ENCODE measurements around the gene NKG7.
A peak's percentile ranks its signal among the peaks of the same experiment; 100 is the strongest.
"Not testable (repeated sequence)": the region's sequence is repeated elsewhere in the genome, so short reads cannot be mapped to it uniquely, and the experiment has no call there.

Gene NKG7, protein sequence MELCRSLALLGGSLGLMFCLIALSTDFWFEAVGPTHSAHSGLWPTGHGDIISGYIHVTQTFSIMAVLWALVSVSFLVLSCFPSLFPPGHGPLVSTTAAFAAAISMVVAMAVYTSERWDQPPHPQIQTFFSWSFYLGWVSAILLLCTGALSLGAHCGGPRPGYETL

DNA sequence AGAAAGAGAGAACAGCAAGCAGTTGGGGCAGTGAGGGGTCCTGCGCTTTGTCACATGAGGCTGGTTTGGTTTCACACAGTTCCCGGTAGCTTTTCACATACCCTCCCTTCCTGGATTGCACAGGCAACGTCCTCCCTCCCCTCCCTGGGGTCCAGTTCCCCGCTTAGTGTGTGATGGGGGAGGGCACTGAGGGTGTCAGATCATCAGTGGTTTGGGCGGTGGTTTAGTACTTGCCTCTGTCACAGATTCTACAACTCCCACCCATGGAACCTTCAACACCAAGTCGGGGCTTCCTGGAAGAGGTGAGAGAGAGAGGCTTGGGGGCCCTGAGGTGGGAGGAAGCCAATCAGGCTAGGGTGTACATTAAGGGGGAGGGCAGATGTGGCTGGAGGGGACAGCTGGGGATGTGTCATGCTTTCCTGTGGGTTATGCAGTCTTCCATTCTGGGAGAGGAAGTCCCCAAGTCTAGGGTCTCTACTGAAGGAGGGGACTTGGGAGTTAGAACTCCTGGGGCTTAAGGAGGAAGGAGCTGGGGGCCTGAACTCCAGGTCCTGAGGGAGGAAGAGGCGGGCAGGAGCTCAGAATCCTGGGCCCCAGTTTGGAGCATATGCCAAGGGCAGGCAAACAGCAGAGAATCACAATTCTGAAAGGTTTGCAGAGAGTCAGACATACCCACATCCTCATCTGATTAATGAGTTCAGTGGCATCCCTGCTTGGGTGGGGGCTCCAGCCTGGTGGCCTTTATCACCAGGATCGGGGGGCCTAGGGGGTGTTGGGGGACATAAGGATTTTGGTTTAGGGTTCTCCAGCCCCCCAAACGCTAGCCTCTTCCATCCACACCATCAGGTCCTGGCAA, at the start of gene NKG7:
NKG7 (minus strand) TSS at position 6 of the 856 bp plus-strand sequence. CDS start 119 bp downstream, outside the sequence.
- ATAC-seq: peak; percentile 86 to 88

DNA sequence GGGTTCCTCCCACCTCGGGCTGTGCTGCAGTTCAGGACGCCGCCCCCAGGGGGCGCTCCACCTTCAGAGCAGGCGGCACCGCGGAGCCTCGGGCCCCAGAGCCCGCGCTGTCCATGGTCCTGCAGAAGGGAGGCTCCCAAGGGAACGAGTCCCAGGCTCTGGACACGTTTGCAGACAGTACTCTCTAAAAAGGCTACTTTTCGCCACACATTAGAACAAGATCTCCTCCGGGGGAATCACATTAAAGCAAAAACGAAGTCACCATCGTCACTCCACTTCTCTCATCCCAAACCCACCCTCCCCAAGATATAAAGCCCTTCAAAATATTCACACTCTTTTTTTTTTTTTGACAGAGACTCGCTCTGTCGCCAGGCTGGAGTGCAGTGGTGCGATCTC, 49.6 kb upstream of the NKG7 start:
- peak; percentile 70 to 75 for ATAC-seq

DNA sequence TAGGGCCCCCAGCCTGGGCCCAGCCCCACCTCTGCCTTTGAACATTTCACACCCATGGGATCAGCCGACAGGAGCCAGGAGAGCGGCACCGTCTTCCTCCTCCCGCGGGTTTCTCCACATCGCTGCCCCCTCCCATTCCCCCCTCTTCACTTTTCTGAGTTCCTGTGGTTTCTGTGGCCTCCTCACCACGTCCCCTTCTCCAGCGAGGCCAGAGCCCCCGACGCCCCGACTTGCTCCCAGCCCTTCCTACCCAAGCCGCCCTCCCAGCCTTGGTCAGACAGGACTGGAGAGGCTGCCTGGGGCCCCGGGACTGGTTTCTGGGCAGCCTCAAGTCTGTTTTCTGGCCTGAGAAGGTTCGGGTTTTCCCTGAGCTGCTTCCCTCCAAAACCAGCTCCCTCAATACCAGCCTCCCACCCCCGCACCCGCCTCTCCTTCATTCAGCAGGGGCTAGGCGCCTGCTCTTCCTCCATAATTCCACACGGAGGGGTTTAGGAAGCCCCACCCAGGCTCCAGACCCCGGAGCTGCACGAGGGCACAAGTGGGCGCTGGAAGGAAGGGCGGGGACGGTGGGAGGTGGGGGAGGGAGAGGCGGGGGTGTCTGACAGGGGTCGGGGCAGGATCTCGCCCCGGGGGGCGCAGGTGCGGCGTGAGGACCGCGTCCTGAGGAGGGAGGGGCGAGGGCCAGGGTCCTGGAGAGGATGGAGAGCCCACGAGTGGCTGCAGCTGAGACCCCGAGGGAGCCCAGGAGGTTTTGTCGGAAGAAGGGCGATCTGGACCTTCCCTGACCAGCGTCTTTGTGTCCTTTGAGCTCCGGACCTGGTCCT, 49.0 kb upstream of the NKG7 start:
- no peak for ATAC-seq

DNA sequence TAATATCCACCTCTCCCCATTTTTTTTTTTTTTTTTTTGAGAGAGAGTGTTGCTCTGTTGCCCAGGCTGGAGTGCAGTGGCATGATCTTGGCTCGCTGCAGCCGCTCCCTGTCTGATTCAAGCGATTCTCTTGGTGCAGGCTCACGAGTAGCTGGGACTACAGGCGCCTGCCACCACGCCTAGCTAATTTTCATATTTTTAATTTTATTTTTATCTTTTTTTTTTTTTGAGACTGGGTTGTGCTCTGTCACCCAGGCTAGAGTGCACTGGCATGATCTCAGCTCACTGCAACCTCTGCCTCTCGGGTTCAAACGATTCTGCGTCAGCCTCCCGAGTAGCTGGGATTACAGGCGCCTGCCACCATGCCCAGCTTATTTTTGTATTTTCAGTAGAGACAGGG, 48.1 kb upstream of the NKG7 start:
- not testable (repeated sequence) for ATAC-seq

DNA sequence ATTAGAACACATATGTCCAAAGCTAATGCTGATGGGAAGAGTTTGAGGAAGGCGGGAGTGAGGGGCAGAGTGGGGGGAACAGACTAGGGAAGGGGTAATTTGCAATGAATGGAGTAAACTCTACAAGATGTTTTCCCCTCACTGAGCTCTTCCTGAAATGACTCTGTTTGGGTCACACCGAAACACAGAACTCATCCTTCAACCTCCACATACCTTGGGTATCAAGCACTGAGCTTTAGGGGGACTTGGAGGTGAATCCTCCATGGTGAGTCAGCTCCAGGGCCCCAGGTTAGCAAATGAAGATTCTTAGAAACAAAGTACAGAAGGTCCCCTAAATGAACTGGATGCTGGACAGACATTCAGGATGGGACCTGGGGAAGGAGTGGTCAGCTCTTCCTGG, 46.3 kb upstream of the NKG7 start:
- no peak for ATAC-seq

DNA sequence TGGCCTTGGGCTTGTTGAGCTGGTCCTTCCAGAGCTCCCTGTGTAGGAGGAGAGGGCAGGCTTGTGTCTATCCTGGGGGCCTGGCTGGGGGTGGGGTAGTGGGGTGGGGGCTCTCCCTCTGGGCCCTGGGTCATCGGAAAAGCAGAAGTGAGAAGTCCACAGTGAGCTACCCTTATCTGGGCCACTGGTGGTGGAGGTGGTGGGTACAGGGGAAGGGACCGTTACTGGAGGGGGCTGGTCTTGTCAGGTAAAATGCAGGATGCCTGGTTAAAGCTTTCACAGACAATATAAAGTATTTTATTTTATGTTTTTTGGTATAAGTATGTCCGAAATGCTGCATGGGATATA, 45.3 kb upstream of the NKG7 start:
- peak in 1 of 2 donors; percentile 13 for ATAC-seq

DNA sequence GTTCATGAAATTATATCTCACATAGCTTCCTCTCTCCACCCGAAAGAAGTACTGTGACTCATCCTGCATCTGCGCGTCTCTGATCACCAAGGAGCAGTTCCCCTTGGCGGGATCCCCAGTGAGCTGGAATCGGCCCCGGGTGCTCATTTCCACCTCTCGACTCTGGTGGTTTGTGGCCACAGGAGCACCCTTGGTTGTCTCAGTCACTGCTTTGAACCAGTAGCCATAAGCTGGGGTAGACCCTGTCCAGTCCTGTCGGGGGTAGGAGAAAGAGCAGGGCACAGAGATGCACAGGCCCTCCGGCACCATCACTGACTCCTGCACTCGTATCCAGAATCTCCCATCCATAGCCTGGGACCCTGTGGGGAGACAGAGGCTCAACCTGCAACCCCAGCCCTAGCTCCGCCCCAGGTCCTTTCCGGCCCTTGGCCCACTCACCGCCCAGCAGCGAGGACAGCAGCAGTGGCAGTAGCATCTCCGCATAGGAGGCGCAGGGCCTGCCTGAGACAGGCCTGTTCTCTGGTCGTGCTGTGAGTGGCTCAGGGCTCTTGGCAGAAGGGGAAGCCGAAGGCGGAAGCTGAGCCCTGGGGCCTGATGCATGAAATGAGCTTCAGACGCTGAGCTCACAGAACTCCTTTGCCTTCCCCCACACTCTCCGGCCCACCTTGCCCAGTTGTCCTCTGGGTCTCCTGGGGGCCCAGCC, 44.8 kb upstream of the NKG7 start, which contains the start of gene SIGLEC10:
SIGLEC10 (minus strand) TSS at position 536 of the 703 bp plus-strand sequence; CDS start at position 475, 61 bp downstream.
- peak; percentile 58 to 62 for ATAC-seq

DNA sequence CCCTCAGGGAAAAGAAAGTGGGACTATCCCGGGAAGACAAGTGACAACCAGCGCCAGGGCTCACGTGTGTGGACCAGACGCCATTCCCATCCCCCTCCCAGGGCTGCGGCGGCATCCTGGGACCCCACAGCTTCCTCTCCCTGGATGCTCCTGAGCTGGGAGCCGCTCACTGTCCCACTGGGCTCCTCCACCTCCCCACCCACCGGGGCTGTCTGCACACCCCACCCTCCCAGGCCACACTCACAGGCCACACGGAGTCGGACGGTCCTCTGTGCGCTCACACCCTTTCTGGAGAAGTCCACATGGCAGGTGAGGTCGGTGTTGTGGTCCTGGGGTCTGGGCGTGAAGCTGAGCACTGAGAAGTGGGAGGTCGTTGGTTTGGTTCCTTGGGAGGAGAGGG, 44.0 kb upstream of the NKG7 start:
- ATAC-seq: not testable (repeated sequence)

DNA sequence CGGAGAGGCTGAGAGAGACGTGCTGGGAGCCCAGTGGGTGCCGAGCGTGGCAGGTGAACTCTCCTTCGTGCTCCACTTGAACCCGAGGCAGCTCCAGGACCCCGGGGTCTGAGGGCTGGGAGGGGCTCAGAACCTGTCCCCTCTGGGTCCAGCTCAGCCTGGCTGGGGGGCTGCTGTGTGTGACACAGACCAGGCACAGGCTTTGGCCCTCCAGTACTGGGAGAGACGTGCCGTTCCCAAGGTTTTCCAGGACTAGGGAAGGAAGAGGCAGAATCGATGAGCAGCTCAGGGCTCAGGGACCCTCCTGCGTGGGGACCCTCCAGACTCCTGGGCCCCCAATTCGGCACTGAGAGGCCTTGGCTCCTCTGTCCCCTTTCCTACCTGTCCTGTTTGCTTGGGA, 42.7 kb upstream of the NKG7 start:
- no peak for ATAC-seq

DNA sequence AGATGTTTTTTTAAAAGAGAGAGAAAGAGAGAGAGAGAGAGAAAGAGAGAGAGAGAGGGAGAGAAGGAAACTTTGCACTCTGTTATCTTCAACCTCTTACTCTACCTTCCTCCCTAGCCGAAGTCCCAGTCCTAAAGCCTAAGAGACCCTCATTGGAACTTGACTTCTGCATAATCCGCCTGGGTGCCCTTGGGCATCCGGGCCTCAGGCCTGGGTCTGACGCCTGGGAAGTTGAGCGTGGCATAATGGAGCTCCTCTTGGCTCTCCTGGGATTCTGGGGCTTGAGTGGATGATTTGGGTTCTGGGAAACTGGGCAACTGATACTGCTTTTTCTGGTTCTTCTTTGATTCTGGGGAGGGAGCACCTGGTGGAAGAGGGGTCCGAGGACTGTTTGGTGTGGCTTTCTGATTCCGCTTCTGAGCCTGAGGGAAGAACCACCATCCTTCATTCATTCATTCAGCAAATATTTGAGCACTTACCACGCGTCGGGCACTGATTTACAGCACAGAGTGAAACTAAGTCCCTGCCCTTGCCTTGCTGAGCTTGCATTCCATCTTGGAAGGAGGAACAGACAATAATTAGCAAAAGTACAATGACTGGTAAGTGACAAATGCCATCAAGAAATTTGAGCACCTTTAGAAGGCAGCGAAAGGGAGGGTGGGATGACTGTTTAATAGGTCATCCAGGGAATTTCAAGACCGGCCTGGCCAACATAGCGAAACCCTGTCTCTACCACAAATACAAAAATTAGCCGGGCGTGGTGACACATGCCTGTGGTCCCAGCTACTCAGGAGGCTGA, 38.7 kb upstream of the NKG7 start:
- no peak for ATAC-seq

DNA sequence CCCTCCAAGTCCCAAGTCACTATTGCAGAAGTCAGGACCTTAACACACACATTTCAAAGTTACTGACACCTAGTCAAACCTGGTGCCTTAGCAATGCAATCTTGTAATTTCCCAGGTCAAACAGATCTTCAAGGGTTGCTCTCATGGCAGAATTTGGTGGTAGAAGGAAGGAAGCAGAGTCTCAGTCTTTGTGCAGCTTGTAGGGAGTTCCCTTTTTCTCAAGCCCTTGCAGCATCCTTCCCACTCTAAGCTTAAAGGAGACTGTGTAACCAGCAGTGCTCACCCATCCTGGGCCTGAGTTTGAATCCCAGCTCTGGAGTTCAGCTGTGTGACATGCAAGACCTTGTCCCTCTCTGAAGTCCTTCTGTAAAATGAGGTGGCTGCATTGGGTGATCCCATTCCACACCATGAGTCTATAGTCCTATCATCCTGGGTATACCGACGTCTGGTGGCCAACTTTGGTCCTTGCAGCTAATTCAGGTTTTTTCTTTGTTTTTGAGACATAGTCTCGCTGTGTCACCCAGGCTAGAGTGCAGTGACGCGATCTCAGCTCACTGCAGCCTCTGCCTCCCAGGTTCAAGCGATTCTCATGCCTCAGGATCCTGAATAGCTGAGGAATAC, 35.2 kb upstream of the NKG7 start:
- peak; percentile 56 to 63 for ATAC-seq

DNA sequence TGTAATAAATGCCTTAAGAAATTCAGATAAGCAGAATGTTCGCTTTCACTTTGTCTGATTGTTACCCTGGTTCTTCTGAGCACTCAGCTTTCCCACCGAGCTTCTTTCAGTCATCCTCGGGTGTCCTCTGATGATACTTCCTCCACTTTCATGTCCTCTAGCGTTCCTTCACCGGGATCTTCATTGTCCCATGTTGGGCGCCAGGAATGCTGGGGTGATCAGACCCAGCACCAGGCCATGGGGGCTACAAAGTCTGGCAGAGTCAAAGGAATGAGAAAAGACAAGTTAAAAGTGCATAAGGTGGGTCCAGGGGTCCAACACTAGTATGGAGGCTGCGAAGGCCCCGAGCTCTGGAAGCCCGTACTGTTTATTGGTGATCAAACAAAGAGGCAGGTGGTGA, 29.7 kb upstream of the NKG7 start:
- no peak for ATAC-seq

DNA sequence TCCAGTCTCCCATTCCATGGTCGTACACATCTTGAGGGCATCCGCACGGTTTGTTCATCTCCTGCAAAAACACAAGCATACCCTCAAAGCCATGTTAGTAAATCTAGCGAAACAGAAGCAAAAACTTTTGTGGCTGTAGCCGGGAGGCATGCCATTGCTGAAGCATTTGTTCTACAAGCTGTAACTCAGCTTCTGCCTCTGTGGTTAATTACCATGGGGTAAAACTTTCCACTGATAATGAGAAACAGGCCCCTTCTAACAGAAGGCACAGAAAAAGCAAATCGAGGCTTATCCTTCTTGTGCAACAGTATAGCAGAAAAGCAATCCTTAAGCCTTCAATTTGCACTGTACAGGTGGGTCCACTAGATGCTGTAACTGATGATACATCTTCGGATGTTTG, 27.5 kb upstream of the NKG7 start:
- ATAC-seq: not testable (repeated sequence)

DNA sequence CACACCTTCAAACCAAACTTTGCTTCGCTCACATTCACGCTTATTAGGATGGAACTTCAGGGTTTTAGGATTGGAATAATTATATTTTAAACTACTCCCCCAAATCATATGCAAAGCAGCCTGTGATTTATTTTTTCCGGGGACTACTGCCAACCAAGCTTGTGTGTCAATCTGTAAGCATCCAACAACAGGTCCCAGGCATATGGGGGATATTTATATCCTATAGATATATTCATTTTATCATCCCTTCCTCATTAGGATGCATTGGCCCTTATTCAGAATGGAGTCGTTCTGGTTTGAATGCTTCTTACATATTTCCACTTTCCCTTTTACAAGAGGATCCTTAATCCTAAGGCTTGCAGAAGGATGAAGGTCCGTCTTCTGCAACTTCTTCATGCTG, 26.8 kb upstream of the NKG7 start:
- no peak for ATAC-seq

DNA sequence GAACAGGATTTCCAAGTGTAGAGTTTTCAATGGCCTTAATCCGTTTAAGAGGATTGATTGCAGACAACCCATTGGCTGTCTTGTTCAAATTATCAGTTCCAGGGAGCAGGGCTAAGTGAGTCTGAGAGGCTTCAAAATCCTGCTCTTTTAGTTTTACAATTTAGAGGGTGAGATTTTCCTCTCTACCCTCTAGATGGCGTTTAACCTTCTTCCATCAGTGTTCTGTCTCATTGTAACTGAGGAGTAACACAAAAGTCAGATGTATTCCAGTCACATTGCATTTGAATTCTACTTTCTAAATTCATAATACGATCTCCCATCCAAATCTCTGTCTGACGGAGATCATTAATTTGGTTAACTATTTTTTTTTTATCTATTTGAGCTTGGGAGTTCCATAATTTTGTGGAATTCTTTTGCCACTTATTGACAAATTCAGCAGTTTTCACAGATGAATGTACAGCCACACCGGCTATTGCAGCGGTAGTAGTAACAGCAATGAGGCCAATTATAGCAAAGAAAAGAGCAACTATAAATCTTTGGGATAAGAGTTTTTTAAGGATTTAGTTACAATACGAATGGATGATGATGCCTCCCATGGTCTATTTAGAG, 25.7 kb upstream of the NKG7 start:
- ATAC-seq: no peak

DNA sequence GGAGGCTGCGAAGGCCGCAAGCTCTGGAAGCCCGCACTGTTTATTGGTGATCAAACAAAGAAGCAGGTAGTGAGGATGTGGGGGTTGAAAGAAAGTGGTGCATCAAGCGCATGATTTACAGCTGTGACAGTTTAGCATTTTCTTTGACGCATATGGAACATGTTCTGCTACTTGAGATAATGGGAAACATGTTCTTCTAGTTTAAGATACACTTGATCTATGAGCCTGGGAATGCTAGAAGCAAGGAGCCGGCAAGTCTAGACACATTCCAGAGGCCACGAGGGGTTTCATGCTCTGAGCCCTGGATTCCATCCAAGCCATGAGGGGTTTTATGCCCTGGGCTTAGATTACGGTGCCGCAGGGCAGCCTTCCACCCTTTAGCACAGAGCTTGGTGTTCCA, 25.0 kb upstream of the NKG7 start:
- not testable (repeated sequence) for ATAC-seq

DNA sequence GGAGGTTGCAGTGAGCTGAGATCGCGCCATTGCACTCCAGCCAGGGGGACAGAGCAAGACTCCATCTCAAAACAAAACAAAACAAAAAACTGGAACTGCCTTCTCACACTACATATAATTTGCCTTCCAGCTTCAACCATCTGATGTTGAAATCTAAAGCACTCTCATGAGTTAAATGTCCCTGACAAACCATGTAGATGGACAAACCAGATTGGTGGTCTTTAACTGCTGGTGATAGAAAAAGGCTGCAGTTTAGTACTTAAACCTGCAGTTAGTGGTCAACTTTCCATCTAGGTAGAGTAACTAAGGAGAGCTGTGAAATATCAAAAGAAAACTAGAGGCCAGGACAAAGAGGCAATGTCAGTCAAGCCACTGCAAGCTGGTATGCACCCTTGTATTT, 23.7 kb upstream of the NKG7 start:
- ATAC-seq: no peak

DNA sequence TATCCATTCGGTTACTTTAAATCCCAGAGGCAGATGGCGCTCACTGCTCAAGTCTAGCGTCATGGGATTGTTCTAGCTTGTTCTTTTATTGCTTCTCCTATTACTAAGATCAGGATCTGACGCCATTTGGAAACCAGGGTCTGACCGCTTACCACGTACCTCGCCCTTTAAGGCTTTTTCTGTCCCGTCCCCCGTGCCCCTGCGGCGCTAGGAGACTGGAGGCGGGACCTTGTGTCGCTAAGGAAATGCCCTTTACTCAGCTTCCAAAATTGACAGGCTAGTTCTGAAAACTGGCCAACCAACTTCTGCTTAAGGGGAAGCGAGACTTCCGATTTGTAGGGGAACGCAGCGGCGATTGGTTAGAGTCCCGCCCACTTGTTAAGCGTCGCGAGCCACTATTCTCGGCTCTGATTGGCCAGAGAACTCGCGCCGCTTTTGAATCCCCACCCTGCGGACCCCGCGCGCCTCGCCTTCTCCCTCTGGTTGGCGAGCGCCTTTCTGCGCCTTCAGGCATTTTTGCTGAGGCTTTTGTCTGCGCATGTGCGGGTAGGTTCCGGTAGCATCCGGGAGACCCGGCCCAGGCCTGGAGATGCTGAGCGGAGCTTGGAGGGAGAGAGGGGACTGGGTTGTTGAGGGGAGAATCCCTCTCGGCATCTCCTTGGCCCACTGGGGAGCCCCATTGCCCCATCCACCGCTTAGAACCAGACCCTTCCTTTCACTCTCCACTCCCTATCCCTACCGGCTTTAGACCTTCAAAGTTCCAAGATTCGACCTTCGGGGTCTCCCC, 21.8 kb upstream of the NKG7 start:
- peak; percentile 93 to 95 for ATAC-seq

DNA sequence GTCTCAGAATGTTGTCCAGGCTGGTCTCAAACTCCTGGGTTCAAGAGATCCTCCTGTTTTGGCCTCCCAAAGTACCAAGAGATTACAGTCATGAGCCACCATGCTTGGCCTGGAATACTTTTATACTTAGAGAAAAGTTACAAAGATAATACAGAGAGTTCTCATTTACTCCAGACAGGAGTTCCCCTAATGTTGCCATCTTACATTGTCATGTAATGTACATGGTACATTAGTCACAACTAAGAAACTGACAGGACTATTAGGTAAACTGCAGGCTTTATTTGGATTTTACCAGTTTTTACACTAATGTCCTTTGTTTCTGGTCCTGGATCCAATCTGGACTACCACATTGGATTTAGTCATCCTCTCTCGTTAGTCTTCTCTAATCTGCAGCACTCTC, 20.2 kb upstream of the NKG7 start:
- ATAC-seq: no peak

DNA sequence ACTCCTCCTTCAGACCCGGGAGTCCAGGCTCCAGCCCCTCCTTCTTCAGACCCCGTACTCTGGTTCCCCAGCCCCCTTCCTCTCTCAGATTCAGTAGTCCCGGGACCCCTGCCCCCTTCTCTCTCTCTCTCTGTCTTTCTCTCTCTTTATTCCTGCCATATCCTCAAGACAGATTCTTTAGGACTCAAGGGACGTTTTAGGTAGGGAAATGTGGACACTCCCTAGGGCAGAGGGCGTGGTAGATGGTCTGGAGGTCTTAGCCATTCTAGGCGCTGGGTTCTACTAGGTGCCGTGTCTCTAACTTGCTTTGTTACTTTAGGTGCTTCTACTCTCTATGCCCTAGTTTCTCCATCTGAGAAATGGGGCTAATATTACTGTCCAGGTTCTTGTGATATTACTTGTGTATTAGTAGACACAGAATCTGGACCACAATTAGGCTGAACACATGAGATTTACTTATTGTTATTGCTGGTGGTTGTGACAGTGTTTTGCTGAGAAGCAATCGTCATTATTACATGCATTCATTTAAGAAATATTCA, 18.7 kb upstream of the NKG7 start:
- ATAC-seq: no peak

Measured in activated CD4-positive, CD25-positive, alpha-beta regulatory T cell treated with anti-CD3 and anti-CD28 coated beads, Interleukin-2, amount 50 U/mL, for 24 hours (primary cell).